ENCODE results near the gene CYTL1.
"Not testable (repeated sequence)": the region's sequence is repeated elsewhere in the genome, so short reads cannot be mapped to it uniquely, and the experiment has no call there.

The CYTL1 gene

DNA sequence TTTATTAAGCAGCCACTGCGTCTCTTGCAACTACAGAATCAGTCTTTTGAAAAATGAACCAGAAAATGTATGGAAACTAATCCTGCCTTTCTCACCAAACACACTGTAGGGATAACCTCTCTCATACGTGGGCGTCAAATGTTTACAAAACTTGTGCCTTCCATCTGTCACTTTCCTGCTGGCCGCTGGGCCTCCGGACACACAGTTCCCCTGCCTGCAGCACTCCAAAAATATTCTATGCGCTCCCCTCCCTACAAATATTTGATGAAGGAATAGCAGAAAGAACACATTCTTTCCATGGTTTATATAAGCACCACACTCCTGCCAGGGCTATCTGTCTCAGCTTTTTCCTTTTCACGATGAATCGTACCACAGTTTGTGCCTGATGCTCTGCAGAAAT lies 14.9 kb upstream of the CYTL1 start:
- DNase-seq (ENCODE audit: low read depth in 2 of 2, low spot score in 1 of 2): no peak

DNA sequence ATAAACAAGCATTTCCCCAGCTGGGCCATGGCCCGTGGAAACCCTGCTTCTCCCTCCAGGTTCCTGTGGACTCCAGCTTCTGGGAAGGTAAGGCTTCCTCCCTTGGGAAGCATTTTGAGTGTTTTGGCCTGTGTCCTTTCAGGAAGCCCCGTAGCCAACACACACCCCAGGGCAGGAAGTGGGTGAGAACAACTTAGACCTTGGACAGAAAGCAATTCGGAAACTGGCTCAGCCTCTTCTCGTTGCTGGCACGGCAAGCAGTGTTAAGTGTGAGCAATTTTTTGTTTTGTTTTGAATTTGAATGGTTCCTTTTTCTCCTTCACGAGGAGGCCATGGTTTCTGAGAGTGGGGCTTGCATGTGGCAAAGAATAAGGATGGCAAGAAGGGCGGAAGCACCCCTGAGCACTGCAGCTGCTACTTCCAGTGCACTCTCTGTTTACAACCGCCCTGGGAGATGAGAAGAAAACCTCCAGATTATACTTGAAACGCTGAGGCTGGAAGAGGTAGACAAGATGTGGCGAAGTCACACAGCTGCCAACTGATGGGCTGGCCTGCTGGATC lies 14.1 kb upstream of the CYTL1 start:
- no peak for DNase-seq (ENCODE audit: low read depth in 2 of 2, low spot score in 1 of 2)

DNA sequence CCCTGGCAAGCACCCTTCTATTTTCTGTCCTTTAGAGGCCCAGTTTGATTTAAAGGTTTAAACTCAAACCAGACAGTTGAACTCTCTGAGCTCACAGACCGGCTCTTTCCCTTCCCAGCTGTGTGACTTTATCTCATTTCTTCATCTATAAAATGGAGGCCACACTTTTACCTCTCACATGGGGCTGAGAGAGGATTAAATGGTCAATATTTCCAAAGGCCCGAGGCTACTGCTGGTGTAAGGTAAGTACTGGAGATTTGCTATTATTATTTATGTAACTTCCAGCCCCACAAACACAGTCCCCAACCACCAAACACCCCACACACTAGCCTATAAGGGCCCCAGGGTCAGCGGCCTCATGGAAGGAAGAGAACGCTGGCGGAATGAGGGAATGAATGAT lies 13.6 kb upstream of the CYTL1 start:
- no peak for DNase-seq (ENCODE audit: low read depth in 2 of 2, low spot score in 1 of 2)

DNA sequence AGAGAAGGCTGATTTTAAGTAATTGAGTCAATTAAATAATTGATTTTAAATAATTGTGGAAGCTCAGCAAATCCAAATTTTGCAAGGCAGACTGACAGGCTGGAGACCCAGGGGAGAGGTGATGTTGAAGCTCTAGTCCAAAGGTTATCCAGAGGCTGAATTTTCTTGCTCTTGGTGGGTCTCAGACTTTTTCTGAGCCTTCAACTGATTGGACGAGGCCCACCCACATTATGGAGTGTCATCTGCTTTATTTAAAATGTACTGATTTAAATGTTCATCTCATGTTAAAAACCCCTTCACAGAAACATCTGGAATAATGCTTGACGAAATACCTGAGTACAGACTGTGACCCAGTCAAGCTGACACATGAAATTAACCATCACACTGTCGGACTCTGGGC lies 11.7 kb upstream of the CYTL1 start:
- no peak for DNase-seq (ENCODE audit: low read depth in 2 of 2, low spot score in 1 of 2)

DNA sequence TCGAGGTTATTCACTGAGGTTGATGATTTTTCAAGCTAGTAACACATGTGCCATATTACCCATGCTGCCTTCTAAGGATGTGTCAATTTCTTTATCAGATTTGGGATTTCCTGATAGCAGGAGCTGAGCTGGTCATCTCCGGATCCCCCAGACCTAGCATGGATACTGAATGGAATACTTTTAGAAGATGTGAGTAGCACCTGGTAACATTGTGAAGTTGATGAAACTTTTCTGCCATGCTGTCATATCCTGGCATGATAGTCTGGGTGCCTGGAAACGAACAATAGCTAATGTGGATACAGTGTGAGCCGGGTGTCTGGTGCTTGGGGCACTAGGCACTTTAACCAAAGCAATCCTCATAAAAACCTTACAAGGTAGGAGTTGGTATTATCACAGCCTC lies 11.0 kb upstream of the CYTL1 start:
- no peak for DNase-seq (ENCODE audit: low read depth in 2 of 2, low spot score in 1 of 2)

DNA sequence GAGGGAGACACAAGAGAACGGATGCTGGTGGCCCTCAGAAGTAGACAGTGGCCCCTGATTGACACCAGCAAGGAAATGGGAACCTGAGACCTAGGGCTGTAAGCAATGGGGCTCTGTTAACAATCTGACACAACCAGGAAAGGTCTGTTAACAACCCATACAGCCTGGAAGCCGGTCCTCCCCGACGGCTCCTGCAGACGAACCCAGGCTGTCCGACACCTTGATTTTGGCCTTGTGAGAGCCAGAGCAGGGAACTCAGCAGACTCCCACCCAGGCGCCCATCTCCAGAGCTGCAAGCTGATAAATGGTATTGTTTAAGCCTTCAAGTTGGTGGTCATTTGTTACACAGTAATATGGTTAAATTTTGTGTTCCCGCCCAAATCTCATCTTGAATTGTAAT lies 10.2 kb upstream of the CYTL1 start:
- DNase-seq (ENCODE audit: low read depth in 2 of 2, low spot score in 1 of 2): no peak

DNA sequence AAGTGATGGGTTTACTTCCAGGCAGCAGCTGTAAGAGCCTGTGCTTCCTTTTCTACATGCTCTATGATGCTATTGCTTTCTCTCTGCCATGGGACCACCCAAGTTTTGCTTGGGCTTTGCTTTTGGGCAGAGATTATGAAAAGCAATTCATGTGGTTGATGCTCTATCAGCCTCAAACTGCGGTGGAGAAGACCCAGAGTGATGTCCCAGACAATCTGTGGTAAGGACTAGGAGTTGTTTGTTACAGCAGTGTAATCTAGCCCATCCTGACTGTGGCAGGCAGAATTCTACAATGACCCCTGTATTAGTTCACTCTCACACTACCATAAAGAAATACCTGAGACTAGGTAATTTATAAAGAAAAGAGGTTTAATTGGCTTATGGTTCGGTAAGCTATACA lies 9.2 kb upstream of the CYTL1 start:
- DNase-seq (ENCODE audit: low read depth in 2 of 2, low spot score in 1 of 2): no peak

DNA sequence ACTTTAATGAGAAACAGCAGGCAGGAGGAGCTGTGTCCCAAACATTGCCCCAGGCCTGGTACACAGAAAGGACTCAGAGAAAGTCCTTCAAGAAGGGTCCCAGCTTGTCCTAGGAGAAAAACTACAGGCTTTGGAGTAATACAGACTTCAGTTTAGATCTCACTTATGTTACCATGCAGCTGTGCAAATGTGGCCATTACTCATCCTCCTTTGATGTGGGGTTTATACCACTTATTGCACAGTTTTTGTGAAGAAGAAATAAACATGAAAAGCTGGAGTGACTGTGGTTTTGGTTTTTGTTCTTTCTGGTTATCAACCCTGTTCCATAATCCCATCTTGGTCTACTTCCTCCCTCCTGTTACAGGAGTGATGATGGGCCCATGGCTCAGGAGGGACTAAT lies 8.1 kb upstream of the CYTL1 start:
- DNase-seq (ENCODE audit: low read depth in 2 of 2, low spot score in 1 of 2): no peak

DNA sequence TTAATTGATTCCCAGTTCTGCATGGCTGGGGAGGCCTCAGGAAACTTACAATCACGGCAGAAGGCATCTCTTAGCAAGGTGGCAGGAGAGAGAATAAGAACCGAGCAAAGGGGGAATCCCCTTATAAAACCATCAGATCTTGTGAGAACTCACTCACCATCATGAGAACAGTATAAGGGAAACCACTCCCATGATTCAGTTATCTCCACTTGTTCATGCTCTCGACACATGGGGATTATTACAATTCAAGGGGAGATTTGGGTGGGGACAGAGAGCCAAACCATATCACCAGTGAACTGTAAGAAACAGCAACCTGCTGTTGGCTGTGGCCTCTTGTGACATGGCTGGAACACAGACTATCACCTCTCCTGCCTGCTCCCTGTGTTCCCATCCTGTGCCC lies 7.1 kb upstream of the CYTL1 start:
- DNase-seq (ENCODE audit: low read depth in 2 of 2, low spot score in 1 of 2): no peak

DNA sequence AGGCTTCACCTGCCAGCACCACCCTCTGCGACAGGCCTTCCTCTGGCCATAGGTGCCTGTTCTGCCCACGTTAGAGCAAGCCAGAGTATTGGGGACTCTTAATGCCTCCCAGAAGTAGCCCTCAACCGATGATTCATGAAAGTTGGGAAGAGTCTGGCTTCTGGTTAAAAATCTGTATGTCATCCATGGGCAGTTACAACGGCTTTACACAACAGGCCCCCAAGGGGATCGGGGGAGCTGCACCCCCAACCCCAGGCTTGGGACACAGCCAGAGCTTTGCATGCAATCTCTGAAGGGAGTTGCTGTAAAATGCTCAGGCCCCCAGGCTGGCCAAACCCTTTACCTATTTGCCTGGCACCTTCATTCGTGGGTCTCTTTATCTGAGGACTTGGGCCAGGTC lies 5.4 kb upstream of the CYTL1 start:
- no peak for DNase-seq (ENCODE audit: low read depth in 2 of 2, low spot score in 1 of 2)

DNA sequence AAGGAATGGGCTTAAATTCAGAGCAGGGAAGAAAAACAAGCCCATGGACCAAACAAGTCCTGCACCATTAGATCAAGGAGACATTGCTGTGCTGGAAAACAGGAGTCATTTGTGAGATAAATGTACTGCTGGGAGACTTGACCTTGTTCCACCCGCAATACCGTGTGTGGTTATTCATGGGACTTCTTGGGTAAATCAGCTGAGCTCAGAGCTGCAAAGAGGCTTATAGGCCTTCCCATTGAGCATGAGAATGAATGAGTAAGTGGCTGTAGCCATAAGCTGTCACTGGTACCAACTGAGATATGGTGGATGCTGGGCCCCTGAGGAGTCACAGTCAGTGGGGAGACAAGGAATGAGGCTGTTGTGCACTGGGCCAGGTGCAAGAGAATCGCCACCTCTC lies 2.3 kb upstream of the CYTL1 start:
- DNase-seq (ENCODE audit: low read depth in 2 of 2, low spot score in 1 of 2): no peak

DNA sequence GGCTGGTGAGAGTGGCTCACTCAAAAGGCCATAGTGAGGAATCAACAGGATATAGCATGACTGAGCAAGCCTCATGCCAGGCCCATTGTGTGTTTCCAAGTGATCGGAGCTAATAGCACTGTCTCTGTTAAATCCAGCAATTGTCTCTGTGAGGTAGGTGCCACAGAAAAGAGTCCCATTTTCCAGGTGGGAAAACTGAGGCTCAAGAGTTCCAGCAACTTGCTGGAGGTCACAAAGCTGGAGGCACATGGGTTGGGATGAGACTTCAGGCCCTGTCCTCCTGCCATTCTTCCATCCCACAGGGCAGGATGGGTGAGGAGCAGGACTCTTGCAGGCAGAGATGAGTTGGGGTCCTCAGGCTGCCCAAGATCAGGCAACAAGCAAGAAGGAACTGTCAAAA lies 1.1 kb upstream of the CYTL1 start:
- DNase-seq (ENCODE audit: low read depth in 2 of 2, low spot score in 1 of 2): no peak

DNA sequence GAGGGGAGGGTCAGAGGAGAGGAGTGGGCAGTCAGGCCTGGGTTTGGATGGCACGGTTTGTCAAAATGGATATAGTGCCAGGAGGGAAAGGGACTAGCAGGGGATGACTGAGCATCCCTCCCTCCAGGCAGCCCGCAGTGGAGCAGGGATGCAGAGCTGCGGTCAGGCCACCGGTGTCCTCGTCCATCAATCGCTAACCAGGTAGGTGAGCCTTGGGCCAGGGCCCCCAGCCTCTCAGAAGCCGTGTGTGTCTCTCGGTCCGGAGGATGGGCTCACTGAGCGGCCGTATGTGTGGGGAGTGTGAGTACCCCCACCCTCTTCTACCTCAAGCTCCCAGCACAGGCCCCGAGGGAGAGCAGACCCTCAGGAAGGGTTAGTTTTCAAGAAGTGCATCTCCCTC lies 538 bp upstream of the CYTL1 start:
- no peak for DNase-seq (ENCODE audit: low read depth in 2 of 2, low spot score in 1 of 2)

DNA sequence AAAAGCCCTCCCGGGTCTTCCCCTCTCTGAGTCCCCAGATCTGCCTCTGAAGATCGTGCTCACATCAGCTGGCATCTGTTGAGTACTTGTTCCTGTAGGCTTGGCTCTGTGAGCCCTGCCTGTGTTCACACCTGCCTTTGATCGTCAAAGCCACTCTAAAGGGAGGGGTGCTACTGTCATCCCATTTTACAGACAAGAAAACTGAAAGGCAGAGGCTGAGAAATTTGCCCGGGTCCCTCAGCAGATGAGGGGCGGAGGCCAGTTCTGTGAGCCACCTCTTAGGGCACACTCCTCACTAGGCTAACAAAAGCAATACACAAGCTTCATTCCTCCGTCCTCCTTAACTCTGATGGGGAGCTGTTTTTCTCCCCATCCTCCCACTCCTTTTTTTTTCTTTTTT lies 655 bp downstream of the CYTL1 start:
- no peak for DNase-seq (ENCODE audit: low read depth in 2 of 2, low spot score in 1 of 2)

DNA sequence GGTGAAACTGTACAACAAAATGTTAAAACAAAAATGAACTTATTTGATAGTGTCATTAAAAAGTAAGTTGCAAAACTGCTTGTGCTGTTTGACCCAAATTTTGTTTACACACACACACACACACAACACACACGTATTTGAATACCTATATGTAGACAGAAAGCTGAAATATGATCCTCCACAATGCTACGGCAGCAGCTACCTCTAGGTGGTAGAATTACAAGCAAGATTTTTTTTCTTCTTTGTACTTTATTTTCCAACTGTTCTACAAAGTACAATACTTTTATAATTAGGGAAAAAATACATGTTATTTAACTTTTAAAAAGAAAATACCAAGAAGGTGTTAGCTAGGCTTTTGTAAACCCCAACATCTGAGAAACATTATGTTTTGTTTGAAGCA lies 1.2 kb downstream of the CYTL1 start:
- no peak for DNase-seq (ENCODE audit: low read depth in 2 of 2, low spot score in 1 of 2)

DNA sequence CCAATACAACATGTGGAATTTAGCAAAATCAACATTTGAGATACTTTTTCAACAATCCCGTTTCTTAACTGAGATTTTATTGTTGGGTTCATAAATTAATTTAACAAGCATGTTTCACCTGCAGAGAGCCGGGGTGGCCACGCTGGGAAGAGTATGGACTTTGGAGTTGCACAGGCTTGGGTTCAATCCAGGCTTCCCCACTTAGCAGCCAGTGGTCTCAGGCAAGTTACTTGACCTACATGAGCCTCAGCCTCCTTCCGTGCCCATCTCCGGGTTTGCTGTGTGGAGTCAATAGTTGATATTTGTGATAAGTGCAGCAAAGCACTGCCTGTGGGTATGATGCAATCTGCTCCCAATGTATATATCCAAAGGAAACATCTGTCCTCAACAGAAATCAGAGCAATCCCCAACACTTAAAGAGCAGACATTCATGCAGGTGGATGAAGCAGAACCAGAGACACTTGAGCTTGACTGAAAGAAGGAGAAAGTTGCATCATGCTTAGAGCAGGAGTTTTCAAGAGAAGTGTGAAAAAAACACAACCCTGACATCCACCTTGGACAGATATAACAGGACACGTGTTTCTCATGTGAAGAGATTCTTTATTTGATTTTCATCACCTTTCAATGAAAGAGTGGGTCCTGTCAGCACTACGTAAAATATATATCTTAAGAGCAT lies 5.1 kb downstream of the CYTL1 start:
- DNase-seq (ENCODE audit: low read depth in 2 of 2, low spot score in 1 of 2): no peak

DNA sequence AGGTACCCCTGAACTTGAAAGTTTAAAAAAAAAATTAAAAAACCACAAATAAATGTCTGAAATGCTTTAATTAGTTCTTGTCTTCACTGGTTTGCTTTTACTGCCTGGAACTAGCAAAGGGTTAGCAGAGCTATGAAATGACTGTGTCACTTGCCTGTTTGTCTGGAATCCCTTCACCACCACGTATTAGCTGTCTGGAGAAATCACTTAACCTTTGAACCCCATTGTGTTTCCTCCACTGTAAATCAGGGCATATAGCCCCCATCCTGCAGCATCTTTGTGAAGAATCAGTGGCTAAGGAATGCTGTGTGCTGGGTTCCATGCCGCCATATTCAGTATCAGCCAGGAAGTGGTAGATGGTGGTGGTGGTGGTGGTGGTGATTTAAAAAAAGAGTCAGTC lies 6.3 kb downstream of the CYTL1 start:
- DNase-seq (ENCODE audit: low read depth in 2 of 2, low spot score in 1 of 2): no peak

DNA sequence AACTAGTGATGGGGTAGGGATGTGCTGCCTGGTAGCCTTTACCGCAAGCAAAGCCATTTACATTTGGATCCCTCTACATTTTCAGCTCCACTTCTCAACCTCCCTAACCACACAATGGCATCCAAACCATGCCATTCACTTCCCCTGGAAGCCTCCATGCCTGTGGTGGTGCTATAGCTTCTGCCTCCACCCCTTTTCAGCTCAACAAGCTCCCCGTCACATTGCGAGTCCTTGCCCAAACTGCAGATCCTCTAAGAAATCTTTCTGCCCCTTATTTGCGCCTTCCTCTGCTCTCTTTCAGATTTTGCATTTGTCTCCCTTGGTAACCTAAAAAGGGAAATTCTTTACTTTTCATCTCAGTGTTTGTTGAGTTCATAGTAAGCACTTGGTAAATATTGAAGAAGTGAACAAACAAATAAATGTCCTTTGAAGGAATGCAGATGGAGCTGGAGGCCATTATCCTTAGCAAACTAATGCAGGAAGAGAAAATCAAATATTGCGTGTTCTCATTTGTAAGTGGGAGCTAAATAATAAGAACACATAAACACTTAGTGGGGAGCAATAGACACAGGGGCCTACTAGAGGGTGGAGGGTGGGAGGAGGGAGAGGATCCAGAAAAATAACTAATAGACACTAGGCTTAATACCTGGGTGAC lies 6.9 kb downstream of the CYTL1 start:
- DNase-seq (ENCODE audit: low read depth in 2 of 2, low spot score in 1 of 2): no peak

DNA sequence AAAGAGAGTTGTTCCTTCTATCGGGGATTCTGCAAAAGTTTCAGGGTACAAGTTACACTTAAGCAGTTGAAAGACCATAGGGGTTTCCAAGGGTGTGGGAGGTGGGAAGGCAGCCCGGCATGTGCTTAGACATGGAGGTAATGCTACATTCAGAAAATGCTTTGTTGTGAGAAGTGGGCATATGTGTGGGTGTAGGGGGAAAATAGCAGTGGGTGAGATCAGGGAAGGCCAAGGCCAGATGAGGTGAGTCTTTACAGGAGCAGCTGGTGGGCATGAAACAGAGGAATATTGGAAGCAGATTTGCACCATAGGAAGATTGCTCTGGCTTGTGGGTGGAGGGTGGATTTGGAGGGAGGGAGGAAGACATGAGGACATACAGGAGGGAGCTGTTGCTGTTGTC lies 8.3 kb downstream of the CYTL1 start:
- DNase-seq (ENCODE audit: low read depth in 2 of 2, low spot score in 1 of 2): no peak

DNA sequence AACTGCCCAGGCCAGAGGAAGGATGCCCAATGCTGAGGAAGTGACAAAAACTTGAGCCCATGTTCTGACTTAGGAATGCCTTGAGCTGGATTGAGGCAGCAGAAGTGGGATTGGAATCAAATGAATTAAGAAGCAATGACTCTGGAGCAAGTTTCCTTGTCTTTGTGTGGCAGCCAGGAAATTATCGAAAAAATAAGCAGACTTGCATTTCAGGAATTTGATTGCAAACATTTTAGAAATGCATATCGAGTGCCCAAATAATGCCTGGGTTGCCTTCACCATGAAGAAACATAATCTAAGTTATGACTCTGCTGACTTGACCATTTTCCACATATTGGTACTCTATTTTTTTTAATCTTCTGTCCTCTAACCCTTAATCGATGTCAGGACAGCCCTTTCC lies 9.5 kb downstream of the CYTL1 start:
- DNase-seq (ENCODE audit: low read depth in 2 of 2, low spot score in 1 of 2): no peak

DNA sequence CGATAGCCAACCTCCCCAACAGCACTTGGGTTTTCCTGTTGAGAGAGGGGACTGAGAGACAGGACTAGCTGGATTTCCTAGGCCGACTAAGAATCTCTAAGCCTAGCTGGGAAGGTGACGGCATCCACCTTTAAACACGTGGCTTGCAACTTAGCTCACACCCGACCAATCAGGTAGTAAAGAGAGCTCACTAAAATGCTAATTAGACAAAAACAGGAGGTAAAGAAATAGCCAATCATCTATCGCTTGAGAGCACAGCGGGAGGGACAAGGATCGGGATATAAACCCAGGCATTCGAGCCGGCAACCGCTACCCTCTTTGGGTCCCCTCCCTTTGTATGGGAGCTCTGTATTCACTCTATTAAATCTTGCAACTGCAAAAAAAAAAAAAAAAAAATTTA lies 12.3 kb downstream of the CYTL1 start:
- DNase-seq (ENCODE audit: low read depth in 2 of 2, low spot score in 1 of 2): not testable (repeated sequence)

DNA sequence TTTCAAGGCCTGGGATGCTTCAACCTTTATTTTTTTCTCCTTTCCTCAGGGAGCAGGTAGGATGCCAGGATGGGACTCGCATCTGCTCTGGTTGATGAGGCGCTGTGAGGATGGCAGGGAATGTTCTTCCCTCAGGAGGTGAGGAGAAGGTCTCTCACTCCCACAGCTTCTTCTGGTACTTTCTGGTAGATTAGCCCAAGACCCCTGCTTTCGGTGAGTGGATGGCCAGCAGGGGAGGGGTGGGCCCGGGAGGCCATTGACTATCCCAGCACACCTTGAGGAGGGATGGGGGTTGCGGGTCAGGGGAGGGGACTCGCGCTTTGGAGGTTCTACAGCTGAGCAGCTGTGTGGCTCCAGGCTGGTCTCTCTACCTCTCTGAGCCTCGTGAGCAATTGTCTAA lies 14.8 kb downstream of the CYTL1 start:
- no peak for DNase-seq (ENCODE audit: low read depth in 2 of 2, low spot score in 1 of 2)

DNA sequence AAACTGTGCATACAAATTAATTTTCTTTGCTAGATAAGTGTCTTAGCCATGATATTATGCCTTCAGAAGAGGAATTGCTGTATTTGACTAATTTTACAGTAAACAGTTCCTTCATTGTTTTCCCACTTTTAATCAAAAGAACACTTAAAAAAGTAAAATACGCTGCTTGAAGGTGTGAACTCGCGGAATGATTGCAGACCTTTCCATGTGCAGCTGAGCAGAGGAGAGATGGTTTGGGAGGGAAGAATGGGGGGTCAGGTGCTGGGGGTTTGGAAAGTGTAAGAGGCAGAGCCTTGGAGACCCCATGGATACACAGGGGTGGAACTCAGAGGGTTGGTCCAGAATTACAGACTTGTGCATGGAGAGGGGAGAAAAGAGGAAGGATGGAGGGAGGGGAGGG lies 15.3 kb downstream of the CYTL1 start:
- DNase-seq (ENCODE audit: low read depth in 2 of 2, low spot score in 1 of 2): no peak

Data from stimulated activated CD8-positive, alpha-beta memory T cell treated with anti-CD3 and anti-CD28 coated beads, Interleukin-4, amount 100 ng/mL, for 4 hours (primary cell).